DND-41 (cell line): ENCODE measurements around the gene DNAH7.

ENCODE experiments used
- ATAC-seq: fragments of 200-7000 bp; cut with Tn5 transposase; 3 replicates; pipeline ENCODE4 v1.9.1; 2021; ENCODE audit warnings: low read depth; ENCODE audit not compliant: insufficient read depth
- DNase-seq: peaks from one replicate; pipeline ENCODE4 v3.0.0-alpha.2; 2020
- H2AFZ ChIP-seq: 2 replicates; pipeline ENCODE4 v1.6.0; 2012; ENCODE audit warnings: low read depth, low read length
- H3K27ac ChIP-seq: 2 replicates; pipeline ENCODE4 v1.5.1; 2012; ENCODE audit warnings: low read length, inconsistent platforms
- H3K27me3 ChIP-seq: fragments of 200-600 bp; sonication (generic); 2 replicates; pipeline ENCODE4 v1.6.0; 2012; ENCODE audit warnings: low read length, mild to moderate bottlenecking, inconsistent platforms; ENCODE audit not compliant: insufficient read depth, poor library complexity
- H3K36me3 ChIP-seq: 2 replicates; pipeline ENCODE4 v1.5.1; 2012; ENCODE audit warnings: low read length, inconsistent platforms; ENCODE audit not compliant: insufficient read depth
- H3K4me1 ChIP-seq: 2 replicates; pipeline ENCODE4 v1.5.1; 2012; ENCODE audit warnings: mild to moderate bottlenecking, low read length; ENCODE audit not compliant: insufficient read depth
- H3K4me2 ChIP-seq: 2 replicates; pipeline ENCODE4 v1.6.0; 2012; ENCODE audit warnings: mild to moderate bottlenecking, moderate library complexity, low read length, inconsistent platforms; ENCODE audit not compliant: insufficient read depth
- H3K4me3 ChIP-seq, 2 experiments: fragments of 200-600 bp in 1 of 2; shearing (Covaris generic) in 1 of 2; 2 replicates each; pipeline ENCODE4 v1.5.1; 2012 to 2016; ENCODE audit warnings: inconsistent platforms in 2 of 2, low read length in 2 of 2, mild to moderate bottlenecking in 2 of 2, low read depth in 1 of 2, moderate library complexity in 1 of 2
- H3K79me2 ChIP-seq: 2 replicates; pipeline ENCODE4 v1.6.0; 2012; ENCODE audit warnings: low read length, inconsistent platforms; ENCODE audit not compliant: insufficient read depth
- H3K9ac ChIP-seq: 2 replicates; pipeline ENCODE4 v1.6.0; 2012; ENCODE audit warnings: low read depth, mild to moderate bottlenecking, inconsistent platforms, low read length, moderate library complexity
- H3K9me3 ChIP-seq: 2 replicates; pipeline ENCODE4 v1.5.1; 2012; ENCODE audit warnings: low read length, moderate library complexity, mild to moderate bottlenecking, inconsistent platforms; ENCODE audit not compliant: insufficient read depth, severe bottlenecking
- H4K20me1 ChIP-seq: 2 replicates; pipeline ENCODE4 v1.6.0; 2012; ENCODE audit warnings: low read length; ENCODE audit not compliant: insufficient read depth
- EZH2 ChIP-seq: IDR thresholded peaks from 3 replicates; pipeline ENCODE4 v1.6.1; 2012; ENCODE audit warnings: borderline replicate concordance, low read depth, mild to moderate bottlenecking, moderate library complexity, low read length, inconsistent platforms; ENCODE audit not compliant: severe bottlenecking
- TF ChIP-seq, protein P1 (sequence below): IDR thresholded peaks from 2 replicates; pipeline ENCODE4 v1.5.1; 2012; ENCODE audit warnings: borderline replicate concordance, low read length, moderate library complexity, mild to moderate bottlenecking; ENCODE audit not compliant: poor library complexity, severe bottlenecking; ENCODE audit errors: extremely low read depth

The DNAH7 gene

DNA sequence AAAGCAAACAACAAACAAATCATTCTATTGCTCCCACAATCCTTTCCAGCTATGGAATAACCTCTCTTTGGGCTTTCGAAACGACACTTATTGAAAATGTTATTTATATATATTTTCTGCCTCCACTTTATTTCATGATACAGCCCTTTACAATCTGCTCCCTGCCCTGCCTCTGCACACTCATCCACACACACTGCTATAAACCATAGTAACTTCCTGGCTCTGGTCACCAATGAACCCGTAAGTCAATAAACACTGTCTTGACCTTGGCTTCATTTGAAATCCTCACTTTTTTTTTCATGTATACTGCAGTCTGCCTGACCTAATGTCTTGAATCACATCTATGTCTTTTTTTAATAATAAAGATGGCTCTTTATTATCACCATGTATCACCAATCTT, 250.1 kb downstream of the DNAH7 start:
- no peak for TF ChIP-seq EZH2
- TF ChIP-seq, protein P1, sequence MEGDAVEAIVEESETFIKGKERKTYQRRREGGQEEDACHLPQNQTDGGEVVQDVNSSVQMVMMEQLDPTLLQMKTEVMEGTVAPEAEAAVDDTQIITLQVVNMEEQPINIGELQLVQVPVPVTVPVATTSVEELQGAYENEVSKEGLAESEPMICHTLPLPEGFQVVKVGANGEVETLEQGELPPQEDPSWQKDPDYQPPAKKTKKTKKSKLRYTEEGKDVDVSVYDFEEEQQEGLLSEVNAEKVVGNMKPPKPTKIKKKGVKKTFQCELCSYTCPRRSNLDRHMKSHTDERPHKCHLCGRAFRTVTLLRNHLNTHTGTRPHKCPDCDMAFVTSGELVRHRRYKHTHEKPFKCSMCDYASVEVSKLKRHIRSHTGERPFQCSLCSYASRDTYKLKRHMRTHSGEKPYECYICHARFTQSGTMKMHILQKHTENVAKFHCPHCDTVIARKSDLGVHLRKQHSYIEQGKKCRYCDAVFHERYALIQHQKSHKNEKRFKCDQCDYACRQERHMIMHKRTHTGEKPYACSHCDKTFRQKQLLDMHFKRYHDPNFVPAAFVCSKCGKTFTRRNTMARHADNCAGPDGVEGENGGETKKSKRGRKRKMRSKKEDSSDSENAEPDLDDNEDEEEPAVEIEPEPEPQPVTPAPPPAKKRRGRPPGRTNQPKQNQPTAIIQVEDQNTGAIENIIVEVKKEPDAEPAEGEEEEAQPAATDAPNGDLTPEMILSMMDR = no peak
- no peak overlapping the region for H2AFZ ChIP-seq
- H3K27me3 ChIP-seq = no peaks in the 10 kb centered on the region
- H3K4me2 ChIP-seq = no peak overlapping the region
- no peaks in the 10 kb centered on the region for H3K79me2 ChIP-seq
- no peaks in the 10 kb centered on the region for H3K9me3 ChIP-seq
- H3K27ac ChIP-seq = no peak overlapping the region
- DNase-seq (no peak), ATAC-seq (no peak)
- H3K4me1 ChIP-seq = peaks cover 23% of the 10 kb centered on the region
- no peaks in the 10 kb centered on the region for H4K20me1 ChIP-seq
- no peaks in the 10 kb centered on the region for H3K36me3 ChIP-seq
- no peak overlapping the region for H3K9ac ChIP-seq
- H3K4me3 ChIP-seq = no peak overlapping the region

DNA sequence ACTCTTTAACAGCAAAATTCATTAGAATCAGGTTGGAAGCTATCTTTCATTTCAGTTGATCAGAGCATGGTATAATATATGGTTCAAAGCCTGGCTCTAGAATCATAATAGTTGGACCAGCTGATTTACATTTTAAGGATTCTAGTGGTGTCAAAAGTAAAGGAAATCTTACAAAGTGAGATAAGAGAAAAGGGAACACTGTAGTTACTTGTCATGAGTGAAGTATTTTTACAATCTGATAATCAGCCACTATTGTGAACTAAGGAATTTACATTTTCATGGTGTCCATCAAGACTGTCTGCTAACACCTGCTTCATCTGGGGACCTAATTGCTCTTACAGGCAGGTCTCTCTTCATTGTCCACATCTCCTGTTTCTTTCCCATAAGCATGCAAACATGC, 250.5 kb downstream of the DNAH7 start:
- Histone ChIP-seq H3K27me3 (no peaks in the 10 kb centered on the region), H3K79me2 (no peaks in the 10 kb centered on the region), H3K4me3 (no peak overlapping the region), H3K4me1 (peaks cover 23% of the 10 kb centered on the region), H3K36me3 (no peaks in the 10 kb centered on the region), H3K27ac (no peak overlapping the region), H3K9ac (no peak overlapping the region), H3K4me2 (no peak overlapping the region), H2AFZ (no peak overlapping the region), H4K20me1 (no peaks in the 10 kb centered on the region), H3K9me3 (no peaks in the 10 kb centered on the region)
- TF ChIP-seq, protein P1 = no peak
- no peak for TF ChIP-seq EZH2
- ATAC-seq (no peak), DNase-seq (no peak)

DNA sequence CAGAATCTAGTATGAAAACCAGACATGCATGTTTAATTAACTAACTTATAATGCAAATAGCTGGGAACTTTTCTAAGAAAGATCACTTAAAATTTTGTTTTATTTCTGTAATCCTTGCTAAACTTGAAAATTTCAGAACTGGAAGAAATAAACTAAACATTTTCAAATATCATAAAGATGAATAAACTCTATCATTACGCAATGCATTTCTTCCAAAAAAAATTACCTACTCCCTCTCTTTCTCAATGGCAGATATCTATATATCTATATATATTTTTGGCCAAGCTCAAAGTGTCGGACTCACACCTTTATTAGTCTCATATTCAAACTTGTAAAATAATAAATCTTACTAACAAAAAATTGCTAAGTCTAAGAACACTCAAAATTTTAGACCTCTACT, 253.6 kb downstream of the DNAH7 start:
- H3K9ac ChIP-seq = no peak overlapping the region
- H3K79me2 ChIP-seq = no peaks in the 10 kb centered on the region
- no peak overlapping the region for H3K4me2 ChIP-seq
- H3K9me3 ChIP-seq = no peaks in the 10 kb centered on the region
- H3K4me1 ChIP-seq = peaks cover 5% of the 10 kb centered on the region
- DNase-seq = no peak
- ATAC-seq = no peak
- no peak overlapping the region for H3K27ac ChIP-seq
- no peaks in the 10 kb centered on the region for H4K20me1 ChIP-seq
- no peak overlapping the region for H3K4me3 ChIP-seq
- H2AFZ ChIP-seq = no peak overlapping the region
- no peaks in the 10 kb centered on the region for H3K27me3 ChIP-seq
- TF ChIP-seq, protein P1 = no peak
- no peak for TF ChIP-seq EZH2
- H3K36me3 ChIP-seq = no peaks in the 10 kb centered on the region

DNA sequence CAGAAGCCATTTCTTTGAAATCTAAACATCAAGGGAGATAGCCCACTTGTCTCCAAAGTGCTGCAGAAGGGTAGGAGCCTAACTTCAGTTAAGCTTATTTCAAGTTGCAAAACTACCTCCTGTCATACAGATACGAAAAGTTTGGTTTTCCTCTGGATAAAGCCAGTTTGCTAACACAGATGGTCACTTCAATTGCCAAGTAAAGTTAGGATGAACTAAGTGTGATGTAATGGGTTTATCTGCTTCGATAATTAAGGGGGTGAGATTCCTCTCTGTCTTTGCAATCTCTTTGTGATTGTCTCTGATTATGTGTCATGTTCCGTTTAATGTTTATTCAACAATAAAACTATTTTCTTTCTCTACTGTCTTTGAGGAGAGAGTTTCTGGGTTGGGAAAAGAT, 255.2 kb downstream of the DNAH7 start:
- Histone ChIP-seq H3K79me2 (no peaks in the 10 kb centered on the region), H4K20me1 (no peaks in the 10 kb centered on the region), H3K36me3 (no peaks in the 10 kb centered on the region), H3K4me1 (no peaks in the 10 kb centered on the region), H3K4me3 (no peak overlapping the region), H3K27me3 (no peaks in the 10 kb centered on the region), H2AFZ (no peak overlapping the region), H3K9me3 (no peaks in the 10 kb centered on the region), H3K4me2 (no peak overlapping the region), H3K27ac (no peak overlapping the region), H3K9ac (no peak overlapping the region)
- TF ChIP-seq, protein P1 = no peak
- no peak for TF ChIP-seq EZH2
- no peak for DNase-seq
- ATAC-seq = no peak
